ENCODE results near the gene HAL. TPM values are rescaled to one million over a fixed set of nuclear protein-coding genes. Genes with fewer than 3 reads are reported as not detected.

Gene HAL
- total and polyA plus RNA-seq, 2 of the 13 experiments (the other 11 are each of a cell fraction or from before 2014, with no cell fraction given) = 0.89 to 37.8 TPM

- TF ChIP-seq, protein P1, sequence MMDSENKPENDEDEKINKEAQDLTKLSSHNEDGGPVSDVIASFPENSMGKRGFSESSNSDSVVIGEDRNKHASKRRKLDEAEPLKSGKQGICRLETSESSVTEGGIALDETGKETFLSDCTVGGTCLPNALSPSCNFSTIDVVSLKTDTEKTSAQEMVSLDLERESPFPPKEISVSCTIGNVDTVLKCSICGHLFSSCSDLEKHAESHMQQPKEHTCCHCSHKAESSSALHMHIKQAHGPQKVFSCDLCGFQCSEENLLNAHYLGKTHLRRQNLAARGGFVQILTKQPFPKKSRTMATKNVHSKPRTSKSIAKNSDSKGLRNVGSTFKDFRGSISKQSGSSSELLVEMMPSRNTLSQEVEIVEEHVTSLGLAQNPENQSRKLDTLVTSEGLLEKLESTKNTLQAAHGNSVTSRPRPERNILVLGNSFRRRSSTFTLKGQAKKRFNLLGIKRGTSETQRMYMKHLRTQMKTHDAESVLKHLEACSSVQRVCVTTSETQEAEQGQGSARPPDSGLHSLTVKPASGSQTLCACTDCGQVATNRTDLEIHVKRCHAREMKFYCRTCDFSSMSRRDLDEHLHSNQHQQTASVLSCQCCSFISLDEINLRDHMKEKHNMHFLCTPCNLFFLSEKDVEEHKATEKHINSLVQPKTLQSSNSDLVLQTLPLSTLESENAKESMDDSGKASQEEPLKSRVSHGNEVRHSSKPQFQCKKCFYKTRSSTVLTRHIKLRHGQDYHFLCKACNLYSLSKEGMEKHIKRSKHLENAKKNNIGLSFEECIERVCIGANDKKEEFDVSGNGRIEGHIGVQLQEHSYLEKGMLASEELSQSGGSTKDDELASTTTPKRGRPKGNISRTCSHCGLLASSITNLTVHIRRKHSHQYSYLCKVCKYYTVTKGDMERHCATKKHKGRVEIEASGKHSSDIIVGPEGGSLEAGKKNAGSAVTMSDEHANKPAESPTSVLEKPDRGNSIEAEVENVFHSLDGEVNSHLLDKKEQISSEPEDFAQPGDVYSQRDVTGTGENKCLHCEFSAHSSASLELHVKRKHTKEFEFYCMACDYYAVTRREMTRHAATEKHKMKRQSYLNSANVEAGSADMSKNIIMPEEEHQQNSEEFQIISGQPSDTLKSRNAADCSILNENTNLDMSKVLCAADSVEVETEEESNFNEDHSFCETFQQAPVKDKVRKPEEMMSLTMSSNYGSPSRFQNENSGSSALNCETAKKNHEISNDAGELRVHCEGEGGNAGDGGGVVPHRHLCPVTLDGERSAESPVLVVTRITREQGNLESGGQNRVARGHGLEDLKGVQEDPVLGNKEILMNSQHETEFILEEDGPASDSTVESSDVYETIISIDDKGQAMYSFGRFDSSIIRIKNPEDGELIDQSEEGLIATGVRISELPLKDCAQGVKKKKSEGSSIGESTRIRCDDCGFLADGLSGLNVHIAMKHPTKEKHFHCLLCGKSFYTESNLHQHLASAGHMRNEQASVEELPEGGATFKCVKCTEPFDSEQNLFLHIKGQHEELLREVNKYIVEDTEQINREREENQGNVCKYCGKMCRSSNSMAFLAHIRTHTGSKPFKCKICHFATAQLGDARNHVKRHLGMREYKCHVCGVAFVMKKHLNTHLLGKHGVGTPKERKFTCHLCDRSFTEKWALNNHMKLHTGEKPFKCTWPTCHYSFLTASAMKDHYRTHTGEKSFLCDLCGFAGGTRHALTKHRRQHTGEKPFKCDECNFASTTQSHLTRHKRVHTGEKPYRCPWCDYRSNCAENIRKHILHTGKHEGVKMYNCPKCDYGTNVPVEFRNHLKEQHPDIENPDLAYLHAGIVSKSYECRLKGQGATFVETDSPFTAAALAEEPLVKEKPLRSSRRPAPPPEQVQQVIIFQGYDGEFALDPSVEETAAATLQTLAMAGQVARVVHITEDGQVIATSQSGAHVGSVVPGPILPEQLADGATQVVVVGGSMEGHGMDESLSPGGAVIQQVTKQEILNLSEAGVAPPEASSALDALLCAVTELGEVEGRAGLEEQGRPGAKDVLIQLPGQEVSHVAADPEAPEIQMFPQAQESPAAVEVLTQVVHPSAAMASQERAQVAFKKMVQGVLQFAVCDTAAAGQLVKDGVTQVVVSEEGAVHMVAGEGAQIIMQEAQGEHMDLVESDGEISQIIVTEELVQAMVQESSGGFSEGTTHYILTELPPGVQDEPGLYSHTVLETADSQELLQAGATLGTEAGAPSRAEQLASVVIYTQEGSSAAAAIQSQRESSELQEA (CRISPR knock-in tag; IDR thresholded peaks at IDR 0.05; ENCODE audit: not compliant biosample characterization) = no peak
- TF ChIP-seq LRRFIP1 (CRISPR knock-in tag; conservative IDR thresholded peaks at IDR 0.05) (no peak), MED13 (CRISPR knock-in tag; IDR thresholded peaks at IDR 0.05) (no peak), NFIB (CRISPR knock-in tag; IDR thresholded peaks at IDR 0.05; ENCODE audit: borderline replicate concordance) (no peak), ZFP90 (CRISPR knock-in tag; IDR thresholded peaks at IDR 0.05; ENCODE audit: borderline replicate concordance) (no peak), ZNF576 (CRISPR knock-in tag; IDR thresholded peaks at IDR 0.05) (no peak), ZNF24 (IDR thresholded peaks at IDR 0.05) (no peak), ZNF468 (CRISPR knock-in tag; IDR thresholded peaks at IDR 0.05) (no peak), NR2F1 (CRISPR knock-in tag; IDR thresholded peaks at IDR 0.05) (no peak)
Measured at GRCh38 chr12:95989504-95990123, 6.5 kb downstream of the HAL start (continued).
